CD4-positive, alpha-beta T cell treated with Interleukin-17A for 1 hour (primary cell): ENCODE measurements around the gene CCDC15.
"Not testable (repeated sequence)": the region's sequence is repeated elsewhere in the genome, so short reads cannot be mapped to it uniquely, and the experiment has no call there.

Experiments
- DNase-seq: peaks from one replicate; pipeline ENCODE4 v3.0.0-alpha.2; 2020

Gene CCDC15

DNA sequence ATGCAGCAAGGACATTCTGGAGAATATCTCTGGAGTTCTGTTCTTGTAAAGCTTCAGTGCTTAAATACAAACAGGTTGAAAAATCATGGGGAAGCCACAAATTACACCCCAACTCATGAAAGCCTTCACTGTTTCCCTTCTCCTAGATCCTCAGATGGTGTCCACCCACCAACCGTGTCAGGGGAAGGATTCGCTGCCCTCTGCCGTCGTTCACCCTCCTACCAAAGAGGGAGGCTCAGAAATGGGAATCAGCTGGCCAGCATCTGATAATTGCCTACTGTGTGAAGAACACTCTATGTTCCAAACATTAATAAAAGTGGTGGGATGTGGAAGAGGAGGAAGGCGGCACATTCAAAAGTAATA is 10.8 kb upstream of the CCDC15 start:
- DNase-seq = no peak

DNA sequence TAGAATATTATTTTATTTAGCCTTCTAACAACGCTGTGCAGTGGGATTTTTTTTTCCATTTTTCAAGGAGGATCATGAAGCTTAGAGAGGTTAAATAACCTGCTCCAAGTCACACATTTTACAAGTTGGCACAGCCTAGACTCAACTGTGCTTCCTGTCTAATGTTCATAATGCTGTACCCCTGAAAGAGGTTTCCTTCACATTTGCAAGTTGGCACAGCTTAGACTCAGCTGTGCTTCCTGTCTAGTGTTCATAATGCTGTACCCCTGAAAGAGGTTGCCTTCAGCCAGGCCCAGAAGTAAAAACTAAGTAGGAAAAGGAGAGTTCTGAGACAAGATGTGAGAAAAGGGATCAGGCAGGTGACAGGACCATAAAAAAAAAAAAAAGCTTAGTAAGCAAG is 10.3 kb upstream of the CCDC15 start:
- DNase-seq = no peak

DNA sequence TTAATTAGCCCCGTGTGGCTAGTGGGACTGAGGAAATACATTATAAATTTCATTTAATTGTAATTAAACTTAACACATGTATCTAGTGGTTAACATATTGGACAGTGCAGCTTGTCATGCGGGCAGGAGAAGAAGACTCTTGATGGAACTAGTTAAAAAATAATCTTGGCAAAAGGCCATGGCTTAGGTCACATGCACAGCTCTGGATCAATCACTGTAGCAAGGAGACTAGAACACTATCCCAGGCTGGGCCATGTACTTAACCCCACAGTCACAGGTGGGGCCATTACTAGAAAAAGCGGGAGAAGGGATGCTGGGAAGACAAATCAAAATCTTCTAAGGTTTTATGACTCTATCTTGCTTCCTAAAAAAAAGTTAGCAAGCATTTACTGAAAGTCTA is 9.4 kb upstream of the CCDC15 start:
- DNase-seq = no peak

GRCh38 chr11:124945826-124946225 is 8.2 kb upstream of the CCDC15 start:
- DNase-seq = no peak

DNA sequence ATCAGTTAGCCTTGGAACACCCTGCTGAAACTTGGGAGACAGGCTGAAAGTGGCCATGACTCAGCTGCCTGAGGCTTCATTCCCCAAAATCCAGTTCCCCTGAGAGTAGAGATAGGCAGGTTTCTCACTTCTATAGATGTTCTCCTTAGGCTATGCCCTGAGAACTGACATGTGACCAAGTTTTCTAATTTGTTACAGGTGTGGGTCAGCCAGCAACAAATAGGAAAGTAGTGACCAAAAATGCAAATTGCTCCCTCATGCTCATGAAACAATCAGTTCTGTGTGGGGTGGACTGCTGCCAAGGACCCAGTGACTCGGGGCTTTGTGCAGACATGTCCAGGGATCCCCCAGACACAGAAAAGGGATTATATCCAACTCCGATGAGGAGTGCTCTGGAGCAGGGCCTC is 7.3 kb upstream of the CCDC15 start:
- no peak for DNase-seq

- peak; percentile 50 for DNase-seq
Observed at GRCh38 chr11:124950601-124951330, 3.2 kb upstream of the CCDC15 start.

- no peak for DNase-seq
Observed at GRCh38 chr11:124951341-124951740, 2.7 kb upstream of the CCDC15 start.

DNA sequence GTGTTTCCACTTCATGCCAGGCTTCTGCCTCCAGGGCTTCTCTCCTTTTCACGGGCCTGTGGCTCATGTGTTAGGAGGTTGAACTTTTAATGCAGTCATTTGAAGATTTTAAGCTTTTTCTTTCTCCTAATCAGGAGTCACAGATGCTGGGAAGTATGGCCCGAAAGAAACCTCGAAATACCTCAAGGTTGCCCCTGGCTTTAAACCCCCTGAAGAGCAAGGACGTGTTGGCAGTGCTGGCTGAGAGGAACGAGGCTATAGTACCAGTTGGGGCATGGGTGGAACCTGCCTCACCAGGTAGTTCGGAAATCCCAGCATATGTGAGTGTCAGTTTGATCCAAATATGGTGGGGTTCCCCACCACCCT is 571 bp downstream of the CCDC15 start:
- no peak for DNase-seq

- no peak for DNase-seq
Observed at GRCh38 chr11:124955035-124955434, 1.0 kb downstream of the CCDC15 start.

GRCh38 chr11:124961972-124962609 is 8.1 kb downstream of the CCDC15 start:
- DNase-seq = peak; percentile 81

DNA sequence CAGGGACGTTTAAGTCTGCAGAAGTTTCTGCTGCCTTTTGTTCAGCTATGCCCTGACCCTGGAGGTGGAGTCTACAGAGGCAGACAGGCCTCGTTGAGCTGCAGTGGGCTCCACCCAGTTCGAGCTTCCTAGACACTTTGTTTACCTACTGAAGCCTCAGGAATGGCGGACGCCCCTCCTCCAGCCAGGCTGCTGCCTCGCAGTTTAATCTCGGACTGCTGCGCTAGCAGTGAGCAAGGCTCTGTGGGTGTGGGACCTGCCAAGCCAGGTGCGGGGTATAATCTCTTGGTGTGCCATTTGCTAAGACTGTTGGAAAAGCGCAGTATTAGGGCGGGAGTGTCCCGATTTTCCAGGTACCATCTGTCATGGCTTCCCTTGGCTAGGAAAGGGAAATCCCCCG is 14.2 kb downstream of the CCDC15 start:
- DNase-seq = not testable (repeated sequence)

DNA sequence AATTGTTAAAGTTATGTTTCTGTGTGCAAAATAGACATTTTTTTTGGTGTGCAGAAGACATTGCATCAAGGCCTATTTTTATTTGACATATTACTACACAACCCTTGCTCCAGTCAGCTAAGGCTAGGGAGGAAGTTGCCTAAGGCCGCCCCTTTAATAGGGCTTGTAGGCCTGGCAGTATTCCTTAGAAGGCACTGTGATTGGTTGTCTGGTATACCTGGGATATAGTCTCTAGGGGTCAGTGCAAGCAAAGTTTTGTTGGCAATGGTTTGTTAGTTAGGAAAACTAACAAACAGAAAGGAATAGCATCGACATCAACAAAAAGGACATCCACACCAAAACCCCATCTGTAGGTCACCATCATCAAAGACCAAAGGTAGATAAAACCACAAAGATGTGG is 16.9 kb downstream of the CCDC15 start:
- DNase-seq = no peak

- no peak for DNase-seq
Observed at GRCh38 chr11:124971810-124972209, 17.8 kb downstream of the CCDC15 start.

DNA sequence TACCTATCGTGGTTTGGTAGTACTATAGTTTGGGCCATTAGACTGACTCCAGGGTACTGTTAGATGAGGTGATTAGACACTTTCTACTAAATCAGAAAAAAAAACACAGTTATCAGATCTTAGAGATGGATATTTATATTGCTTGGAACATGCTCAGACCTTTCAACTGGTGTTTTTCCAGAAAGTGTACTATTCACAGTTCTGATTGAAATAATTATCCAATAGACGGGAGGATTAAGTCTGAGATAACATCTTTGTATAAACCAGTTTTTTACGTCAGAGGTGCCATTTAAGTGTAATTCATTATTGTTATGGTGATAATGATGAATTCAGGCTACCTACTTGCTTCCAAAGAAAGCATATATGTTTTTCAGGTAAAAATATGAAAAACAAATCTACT is 22.5 kb downstream of the CCDC15 start:
- no peak for DNase-seq

GRCh38 chr11:124977006-124977405 is 23.0 kb downstream of the CCDC15 start:
- no peak for DNase-seq

DNA sequence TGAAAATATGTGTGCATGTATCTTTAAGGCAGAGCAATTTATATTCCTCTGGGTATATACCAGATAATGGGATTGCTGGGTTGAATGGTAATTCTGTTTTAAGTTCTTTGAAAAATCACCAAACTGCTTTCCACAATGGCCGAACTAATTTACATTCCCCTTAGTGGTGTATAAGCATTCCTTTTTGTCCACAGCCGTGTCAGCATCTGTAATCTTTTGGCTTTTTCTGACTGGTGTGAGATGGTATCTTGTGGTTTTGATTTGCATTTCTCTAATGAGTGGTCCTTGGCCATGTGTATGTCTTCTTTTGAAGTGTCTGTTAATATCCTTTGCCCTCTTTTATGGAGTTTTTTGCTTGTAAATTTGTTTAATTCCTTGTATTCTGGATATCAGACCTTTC is 24.3 kb downstream of the CCDC15 start:
- no peak for DNase-seq

DNA sequence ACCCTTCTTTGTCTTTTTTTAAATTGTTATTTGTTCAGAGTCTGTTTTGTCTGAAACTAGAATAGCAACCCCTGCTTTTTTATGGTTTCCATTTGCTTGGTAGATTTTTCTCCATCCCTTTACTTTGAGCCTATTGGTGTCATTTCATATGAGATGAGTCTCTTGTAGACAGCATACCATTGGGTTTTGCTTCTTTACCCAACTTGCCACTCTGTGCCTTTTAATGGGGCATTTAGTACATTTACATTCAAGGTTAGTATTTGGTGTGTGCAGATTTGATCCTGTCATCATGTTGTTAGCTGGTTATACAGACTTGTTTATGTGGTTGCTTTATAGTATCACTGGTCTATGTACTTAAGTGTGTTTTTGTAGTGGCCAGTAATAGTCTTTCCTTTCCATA is 28.0 kb downstream of the CCDC15 start:
- no peak for DNase-seq

DNA sequence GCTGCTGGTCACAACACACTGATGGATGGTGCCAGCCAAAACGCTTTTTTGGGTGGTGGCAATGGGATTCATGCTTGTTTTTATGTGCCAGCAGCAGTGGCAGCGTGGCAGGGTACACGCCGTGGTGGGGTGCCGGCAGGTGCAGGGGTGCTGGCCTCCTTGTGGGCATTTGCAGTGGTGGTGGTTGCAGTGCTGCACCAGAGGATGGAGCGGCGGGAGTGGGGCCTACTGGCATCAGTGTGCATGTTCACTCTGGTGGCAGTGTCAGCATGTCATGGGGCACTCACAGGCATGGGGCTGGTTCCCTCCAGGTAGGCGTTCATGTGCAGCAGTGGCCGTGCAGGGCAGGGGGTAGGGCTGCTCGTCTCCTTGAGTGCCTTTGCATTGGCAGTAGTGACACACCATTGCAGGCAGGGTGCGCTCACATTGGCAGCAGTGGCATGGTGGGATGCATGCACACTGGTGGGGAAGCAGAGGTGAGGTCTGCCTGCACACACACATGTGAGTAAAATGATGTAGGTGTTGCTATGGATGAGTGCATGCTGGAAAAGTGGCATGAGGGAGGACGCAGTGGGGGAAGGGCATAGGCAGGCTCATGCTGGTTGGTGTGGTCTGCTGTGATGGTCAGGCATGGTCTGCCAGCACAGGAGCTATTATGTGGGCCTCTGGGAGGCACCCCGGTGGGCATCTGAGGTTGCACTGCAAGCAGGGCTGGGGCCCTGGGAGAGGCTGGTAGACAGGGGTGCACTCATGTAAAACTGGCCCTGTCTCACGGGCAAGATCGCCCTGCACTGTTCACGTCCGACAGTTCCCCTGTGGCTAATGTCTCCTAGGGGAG is 29.9 kb downstream of the CCDC15 start:
- DNase-seq = no peak

- DNase-seq = no peak
Observed at GRCh38 chr11:124984512-124984854, 30.5 kb downstream of the CCDC15 start.

- no peak for DNase-seq
Observed at GRCh38 chr11:124987096-124987495, 33.1 kb downstream of the CCDC15 start.

- no peak for DNase-seq
Observed at GRCh38 chr11:124988063-124988462, 34.1 kb downstream of the CCDC15 start.

GRCh38 chr11:125001079-125001778 is 47.2 kb downstream of the CCDC15 start:
- DNase-seq = no peak

- no peak for DNase-seq
Observed at GRCh38 chr11:125001849-125002248, 47.8 kb downstream of the CCDC15 start.

DNA sequence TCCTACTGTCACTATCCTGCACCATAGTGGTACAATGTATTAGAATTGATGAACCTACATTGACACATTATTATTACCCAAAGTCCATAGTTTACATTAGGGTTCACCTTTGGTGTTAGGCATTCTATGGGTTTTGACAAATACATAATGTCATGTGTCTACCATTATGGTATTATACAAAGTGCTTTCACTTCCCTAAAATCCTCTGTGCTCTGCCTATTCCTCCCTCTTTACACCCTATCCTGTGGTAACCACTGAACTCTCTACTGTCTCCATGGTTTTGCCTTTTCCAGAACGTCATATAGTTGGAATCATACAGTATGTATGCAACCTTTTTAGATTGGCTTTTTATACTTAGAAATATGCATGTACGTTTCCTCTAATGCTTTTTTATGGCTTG is 51.5 kb downstream of the CCDC15 start:
- DNase-seq = no peak
